ENCODE measurements around the gene TRIAP1.
"Not testable (repeated sequence)": the region's sequence is repeated elsewhere in the genome, so short reads cannot be mapped to it uniquely, and the experiment has no call there.

TRIAP1 gene

GRCh38 chr12:120445911-120446843, at the start of gene TRIAP1, which contains the start of gene GATC:
Gene TRIAP1, minus strand, starts transcription at chr12:120446384. Its CDS starts 12 bp downstream, at chr12:120446372.
Gene GATC, plus strand, starts transcription at chr12:120446444. Its CDS starts 37 bp downstream, at chr12:120446481.
- DNase-seq, result no peak

DNA sequence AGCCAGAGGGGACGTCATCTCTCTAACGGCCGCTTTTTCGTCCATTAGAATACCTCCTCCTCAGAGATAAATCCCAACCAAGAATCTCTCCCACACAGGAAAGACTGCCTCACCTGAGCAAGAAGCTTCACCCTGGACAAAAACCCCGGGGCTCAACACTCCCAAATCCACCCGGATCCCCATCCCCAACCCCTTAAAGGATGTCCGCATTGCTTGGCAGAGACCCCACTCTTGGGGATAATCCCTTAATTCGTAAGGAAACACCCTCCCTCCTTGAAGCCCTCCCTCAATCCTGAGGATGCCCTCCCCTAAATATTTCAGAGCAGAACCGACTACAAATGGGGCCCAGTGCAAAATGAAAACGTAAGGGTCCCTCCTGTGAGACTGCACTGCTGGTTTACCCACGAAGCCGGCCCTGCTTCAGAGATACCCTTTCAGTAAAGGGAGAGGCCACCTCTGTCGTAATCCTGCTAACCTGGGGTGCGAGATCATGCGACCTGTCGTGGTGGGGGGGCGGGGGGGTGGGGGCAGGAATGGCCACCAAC, 49.1 kb upstream of the TRIAP1 start:
- no peak for DNase-seq

DNA sequence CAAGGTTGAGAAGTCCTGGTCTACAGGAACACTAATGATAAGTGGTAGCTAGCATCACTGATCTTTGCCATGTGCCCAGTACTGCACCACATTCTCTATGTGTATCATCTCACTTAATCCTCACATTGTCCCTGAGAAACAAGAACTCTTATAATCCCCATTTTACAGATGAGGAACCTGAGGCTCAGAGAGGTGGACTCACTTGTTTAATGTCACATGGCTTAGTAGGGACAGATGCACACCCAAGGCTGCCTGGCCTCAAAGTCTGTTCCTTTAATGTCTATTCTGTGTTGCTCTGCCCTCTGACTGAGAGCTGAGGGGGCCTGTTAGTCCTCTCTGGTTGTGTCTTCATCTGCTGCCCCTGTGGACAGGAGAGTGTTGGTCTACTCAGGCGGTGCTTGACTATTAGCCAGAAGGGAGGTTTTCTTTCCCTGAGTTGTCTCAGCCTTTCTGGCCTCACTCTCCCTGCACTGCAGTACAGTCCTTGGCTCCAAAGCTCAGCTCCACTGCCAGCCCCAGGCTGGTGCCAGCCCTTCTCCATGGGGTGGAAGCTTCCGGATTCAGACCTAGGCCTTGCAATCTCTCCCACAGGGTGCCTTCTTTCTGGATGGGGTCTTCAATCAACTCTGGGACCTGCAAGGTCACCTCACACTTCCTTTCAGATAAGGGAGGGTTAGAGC, 44.8 kb upstream of the TRIAP1 start:
- no peak for DNase-seq

GRCh38 chr12:120490325-120490724, 44.1 kb upstream of the TRIAP1 start:
- DNase-seq, result no peak

DNA sequence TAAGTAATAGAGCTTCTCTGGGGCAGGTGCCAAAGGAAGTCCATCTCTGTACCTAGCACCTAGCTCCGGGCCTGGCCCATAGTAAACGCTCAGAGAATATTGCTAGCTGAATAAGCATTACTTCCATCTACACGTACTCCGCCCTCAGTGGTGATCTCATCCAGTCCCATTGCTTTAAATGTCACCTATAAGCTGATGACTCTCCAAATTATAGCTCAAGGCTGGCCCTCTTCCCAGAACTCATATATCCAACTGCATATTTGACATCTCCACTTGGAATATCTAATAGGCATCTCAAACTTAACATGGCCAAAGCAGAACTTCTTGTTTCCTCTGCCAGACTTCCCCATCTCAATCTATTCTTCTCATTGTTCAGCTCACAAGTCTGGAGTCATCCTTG, 42.8 kb upstream of the TRIAP1 start:
- no peak for DNase-seq

- DNase-seq, result no peak
These were observed 42.0 kb upstream of the TRIAP1 start for GRCh38 chr12:120488057-120488640.

DNA sequence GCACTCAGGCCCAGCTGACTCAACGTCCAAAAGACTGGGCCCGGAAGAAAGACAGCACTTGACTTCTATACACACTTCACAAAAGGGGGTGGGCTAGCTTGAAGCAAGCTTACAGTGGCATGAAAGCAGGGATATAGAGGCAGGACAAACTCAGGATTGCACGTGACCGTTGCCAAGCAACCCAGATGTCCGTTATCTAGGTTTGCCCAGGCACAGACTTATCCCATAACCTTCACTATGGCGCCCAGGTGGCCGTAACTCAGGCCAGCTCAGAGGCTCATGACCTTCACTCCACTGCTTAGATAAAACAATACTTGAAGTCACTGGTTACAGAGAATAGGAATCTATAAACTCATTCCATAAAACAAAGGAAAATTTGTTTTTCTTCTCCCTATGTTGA, 41.4 kb upstream of the TRIAP1 start:
- DNase-seq, result not testable (repeated sequence)

GRCh38 chr12:120485961-120486881, 40.0 kb upstream of the TRIAP1 start:
- DNase-seq, result no peak

DNA sequence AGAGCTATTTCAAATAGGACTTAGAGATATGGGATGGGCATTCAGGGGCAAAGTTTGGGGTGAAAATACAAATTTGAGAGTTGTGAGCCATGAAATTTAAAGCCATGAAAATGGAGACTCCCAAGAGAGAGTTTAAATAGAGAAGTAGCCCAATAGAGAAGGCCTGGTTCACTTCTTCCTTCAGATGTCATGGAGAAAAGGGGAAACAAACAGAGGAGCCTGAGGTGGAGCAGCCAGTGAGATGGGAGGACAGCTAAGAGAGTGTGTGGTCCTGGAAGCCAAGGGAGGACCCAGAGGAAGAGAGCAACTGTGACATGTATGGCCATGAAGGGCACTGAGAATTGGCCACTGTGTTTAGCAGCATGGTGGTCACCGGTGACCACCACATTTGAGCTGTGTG, 37.4 kb upstream of the TRIAP1 start:
- no peak for DNase-seq

GRCh38 chr12:120481022-120481767, 35.0 kb upstream of the TRIAP1 start:
- DNase-seq, result no peak

DNA sequence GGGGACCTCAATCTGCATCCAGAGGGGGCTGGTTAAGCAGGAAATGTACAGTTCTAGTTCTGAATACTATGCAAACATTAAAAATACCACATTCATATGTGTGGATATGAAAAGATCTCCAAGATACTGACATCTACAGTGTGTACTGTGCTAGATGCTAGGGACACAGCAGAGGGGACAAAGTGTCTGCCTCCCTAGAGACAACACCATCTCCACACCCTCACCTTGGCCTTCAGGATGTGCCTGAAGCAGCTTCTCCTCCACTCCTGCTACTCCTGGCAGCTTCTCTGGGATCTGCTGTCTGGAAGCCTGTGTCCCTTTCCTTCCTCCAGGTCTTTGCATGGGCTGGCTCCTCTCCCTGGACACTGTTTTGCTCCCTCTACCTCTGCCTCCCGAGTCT, 34.0 kb upstream of the TRIAP1 start:
- DNase-seq, result no peak

GRCh38 chr12:120479458-120479857, 33.3 kb upstream of the TRIAP1 start:
- no peak for DNase-seq

- DNase-seq, result no peak
These were observed 29.5 kb upstream of the TRIAP1 start for GRCh38 chr12:120475643-120476042.

DNA sequence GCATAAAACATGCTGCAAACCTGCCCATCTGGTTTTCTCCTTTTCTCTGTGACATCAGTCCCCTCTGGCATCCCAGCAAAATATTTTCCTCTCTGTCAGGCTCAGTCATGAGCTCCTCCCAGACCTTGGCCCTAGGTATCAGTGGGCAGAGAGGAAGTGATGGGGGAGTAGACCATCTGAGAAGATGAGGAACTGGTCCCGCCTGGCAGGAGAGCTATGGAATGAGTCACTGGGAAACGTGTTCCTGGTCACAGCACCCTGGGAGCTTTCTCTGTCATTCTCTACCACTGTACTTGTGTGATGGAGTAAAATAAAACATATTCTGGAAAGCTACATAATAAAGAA, 28.4 kb upstream of the TRIAP1 start:
- no peak for DNase-seq

GRCh38 chr12:120473807-120474615, 27.8 kb upstream of the TRIAP1 start:
- DNase-seq, result no peak

GRCh38 chr12:120472521-120472920, 26.3 kb upstream of the TRIAP1 start:
- DNase-seq, result no peak

DNA sequence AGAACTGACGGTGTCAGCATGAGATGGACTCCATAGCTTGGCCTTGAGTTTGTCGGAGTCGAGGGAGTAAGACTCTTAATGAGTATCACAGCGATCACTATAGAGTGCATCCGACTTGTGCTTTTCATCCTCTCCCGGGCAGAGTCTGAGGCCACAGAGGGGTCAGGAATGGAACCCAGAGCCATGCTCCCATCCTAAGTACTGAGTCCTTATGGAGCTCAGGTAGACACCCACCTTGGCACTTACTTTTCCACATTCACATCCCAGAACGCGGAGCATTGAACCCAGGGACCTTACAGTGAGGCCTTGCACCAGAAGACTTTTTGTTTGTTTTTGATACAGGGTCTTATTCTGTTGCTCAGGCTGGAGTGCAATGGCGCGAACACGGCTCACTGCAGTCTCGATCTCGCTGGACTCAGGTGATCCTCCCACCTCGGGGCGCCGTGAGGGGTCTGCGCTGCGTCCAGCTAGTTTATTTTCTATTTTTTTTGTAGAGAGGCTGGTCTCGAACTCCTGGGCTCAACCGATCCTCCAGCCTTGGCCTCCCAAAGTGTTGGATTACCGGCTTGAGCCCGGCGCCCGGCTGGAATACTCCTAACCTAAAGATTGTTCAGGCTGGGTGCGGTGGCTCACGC, 24.1 kb upstream of the TRIAP1 start:
- DNase-seq, result no peak

- DNase-seq, result peak; percentile 84
These were observed 23.4 kb upstream of the TRIAP1 start, which contains the start of gene SRSF9 for GRCh38 chr12:120469450-120470149. Gene SRSF9, minus strand, starts transcription at chr12:120469748. Its CDS starts 139 bp downstream, at chr12:120469609.

DNA sequence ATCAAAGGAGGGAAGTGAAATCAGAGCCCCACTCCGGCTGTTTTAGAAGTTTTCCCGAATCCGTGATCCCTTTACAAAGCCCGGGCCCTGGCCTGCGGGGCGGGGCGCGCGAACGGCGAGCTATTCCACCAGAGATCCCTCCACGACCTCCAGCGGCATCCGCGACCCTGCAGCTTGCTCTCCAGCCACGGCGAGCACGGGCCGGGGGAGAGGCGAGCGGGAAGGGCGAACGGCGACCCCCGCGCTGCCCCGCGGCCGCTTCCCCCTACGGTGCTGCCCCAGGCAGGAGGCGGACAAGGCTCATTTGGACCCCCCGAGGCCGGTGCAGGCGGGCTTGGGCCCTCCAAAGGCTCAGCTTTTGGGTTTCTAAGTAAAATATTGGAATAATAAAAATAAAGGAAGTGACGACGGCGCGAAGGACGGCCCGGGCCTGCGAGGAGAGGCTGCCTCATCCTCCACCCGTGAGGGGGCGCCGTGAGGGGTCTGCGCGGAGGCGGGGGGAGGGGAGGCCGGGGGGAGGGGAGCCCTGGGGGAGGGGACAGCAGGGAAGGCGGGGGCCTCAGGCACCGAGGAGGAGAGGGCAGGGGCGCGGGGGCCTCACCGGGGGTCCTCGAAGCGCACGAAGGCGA, 22.8 kb upstream of the TRIAP1 start:
- no peak for DNase-seq
